ENCODE results near the gene NEUROG1.

Gene NEUROG1

GRCh38 chr5:135535820-135536801 lies at the start of gene NEUROG1:
Gene NEUROG1 (minus strand): TSS chr5:135535964. CDS start chr5:135535690, 274 bp downstream.
- no peak for DNase-seq (ENCODE audit: low spot score)

- no peak for DNase-seq (ENCODE audit: low spot score)
Observed at GRCh38 chr5:135584918-135585317, 49.2 kb upstream of the NEUROG1 start.

- no peak for DNase-seq (ENCODE audit: low spot score)
Observed at GRCh38 chr5:135584276-135584675, 48.5 kb upstream of the NEUROG1 start.

- DNase-seq (ENCODE audit: low spot score): no peak
Observed at GRCh38 chr5:135582099-135582781, 46.5 kb upstream of the NEUROG1 start.

GRCh38 chr5:135578685-135579341 lies 43.0 kb upstream of the NEUROG1 start, which contains the start of gene CXCL14:
Gene CXCL14 (minus strand): TSS chr5:135578991. CDS start chr5:135578778, 213 bp downstream.
- DNase-seq (ENCODE audit: low spot score): peak; percentile 80

- no peak for DNase-seq (ENCODE audit: low spot score)
Observed at GRCh38 chr5:135578305-135578684, 42.5 kb upstream of the NEUROG1 start.

GRCh38 chr5:135577421-135577820 lies 41.7 kb upstream of the NEUROG1 start:
- no peak for DNase-seq (ENCODE audit: low spot score)

GRCh38 chr5:135576075-135576599 lies 40.4 kb upstream of the NEUROG1 start:
- peak; percentile 75 for DNase-seq (ENCODE audit: low spot score)

GRCh38 chr5:135574493-135574892 lies 38.7 kb upstream of the NEUROG1 start:
- no peak for DNase-seq (ENCODE audit: low spot score)

GRCh38 chr5:135571902-135572301 lies 36.1 kb upstream of the NEUROG1 start:
- DNase-seq (ENCODE audit: low spot score): no peak

GRCh38 chr5:135571066-135571609 lies 35.4 kb upstream of the NEUROG1 start:
- DNase-seq (ENCODE audit: low spot score): no peak

GRCh38 chr5:135570453-135570764 lies 34.6 kb upstream of the NEUROG1 start:
- DNase-seq (ENCODE audit: low spot score): no peak

- DNase-seq (ENCODE audit: low spot score): peak; percentile 73
Observed at GRCh38 chr5:135569755-135570452, 34.1 kb upstream of the NEUROG1 start.

- DNase-seq (ENCODE audit: low spot score): no peak
Observed at GRCh38 chr5:135568923-135569360, 33.2 kb upstream of the NEUROG1 start.

- no peak for DNase-seq (ENCODE audit: low spot score)
Observed at GRCh38 chr5:135568246-135568645, 32.5 kb upstream of the NEUROG1 start.

- no peak for DNase-seq (ENCODE audit: low spot score)
Observed at GRCh38 chr5:135567661-135568060, 31.9 kb upstream of the NEUROG1 start.

GRCh38 chr5:135566422-135567400 lies 30.9 kb upstream of the NEUROG1 start:
- no peak for DNase-seq (ENCODE audit: low spot score)

- peak; percentile 86 for DNase-seq (ENCODE audit: low spot score)
Observed at GRCh38 chr5:135565725-135566421, 30.1 kb upstream of the NEUROG1 start.

- DNase-seq (ENCODE audit: low spot score): peak; percentile 35
Observed at GRCh38 chr5:135565266-135565665, 29.5 kb upstream of the NEUROG1 start.
